Esophagus muscularis mucosa (tissue), 4 donors: Measurements from ENCODE around the gene SLC9A5. TPM values are rescaled to one million over a fixed set of nuclear protein-coding genes. Genes with fewer than 3 reads are reported as not detected.

Experiments
- DNase-seq: peaks from one replicate; pipeline ENCODE4 v3.0.0-alpha.2; 2017; ENCODE audit errors: extremely low spot score
- H3K27ac ChIP-seq, 4 donors: fragments of 200-600 bp; sonication (generic); replicated peaks in 1 of 4; 1 replicate in 3 of 4; 2 replicates in 1 of 4; pipeline ENCODE4 v1.5.1; 2016 to 2019; ENCODE audit warnings: mild to moderate bottlenecking in 1 of 4
- H3K27me3 ChIP-seq, 4 donors: fragments of 200-600 bp; sonication (generic); one replicate each; pipeline versions ENCODE4 v1.5.1 to v1.6.0; 2016 to 2019
- H3K36me3 ChIP-seq, 4 donors: fragments of 200-600 bp; sonication (generic); one replicate each; pipeline ENCODE4 v1.5.1; 2016 to 2019
- H3K4me1 ChIP-seq, 4 donors: fragments of 200-600 bp; sonication (generic); one replicate each; pipeline ENCODE4 v1.5.1; 2016 to 2019
- H3K4me3 ChIP-seq, 4 donors: fragments of 200-600 bp; sonication (generic); 1 replicate in 2 of 4; 2 replicates in 2 of 4; pipeline ENCODE4 v1.5.1; 2016 to 2019; ENCODE audit warnings: mild to moderate bottlenecking in 4 of 4, moderate library complexity in 1 of 4
- H3K9me3 ChIP-seq, 4 donors: fragments of 200-600 bp; sonication (generic); 1 replicate in 3 of 4; 2 replicates in 1 of 4; pipeline ENCODE4 v1.5.1; 2016 to 2019
- CTCF ChIP-seq, 3 experiments: fragments of 200-600 bp in 2 of 3; fragments of 450-650 bp in 1 of 3; sonication (generic) in 2 of 3; IDR thresholded peaks; one replicate each; pipeline ENCODE4 v1.5.1; 2017 to 2019; ENCODE audit warnings: antibody characterized with exemption in 3 of 3, mild to moderate bottlenecking in 2 of 3, moderate library complexity in 1 of 3
- EP300 ChIP-seq: sonication (generic); formaldehyde crosslinking; IDR thresholded peaks from one replicate; pipeline ENCODE4 v1.6.1; 2017; ENCODE audit warnings: antibody characterized with exemption
- POLR2A ChIP-seq: fragments of 450-650 bp; IDR thresholded peaks from one replicate; pipeline ENCODE4 v1.6.1; 2017; ENCODE audit warnings: antibody characterized with exemption, moderate library complexity, mild to moderate bottlenecking, low read depth
- POLR2AphosphoS5 ChIP-seq, 2 donors: sonication (generic); formaldehyde crosslinking; IDR thresholded peaks; one replicate each; pipeline ENCODE4 v1.6.1; 2017; ENCODE audit warnings: antibody characterized with exemption in 2 of 2
- WGBS: methylation state at CpG from one replicate; pipeline ENCODE4 v1.1.5; 2018; 5-methylcytosine and 5-hydroxymethylcytosine counted together
- intact Hi-C: fragments of 100-400 bp; cut with DNase I; formaldehyde crosslinking; loops from one replicate; pipeline ENCODE4 v1.15.1; 2023
- total RNA-seq, 4 donors: library from RNA; depleted of rRNA; stranded (reverse); fragments of >200 nt; gene quantifications; one replicate each; pipeline versions ENCODE4 v1.1.0 to v1.2.1, GENCODE V29; 2016

Gene SLC9A5
- total RNA-seq, 4 donors from 2014 or later: 0.13 to 0.69 (median 0.37) TPM

DNA sequence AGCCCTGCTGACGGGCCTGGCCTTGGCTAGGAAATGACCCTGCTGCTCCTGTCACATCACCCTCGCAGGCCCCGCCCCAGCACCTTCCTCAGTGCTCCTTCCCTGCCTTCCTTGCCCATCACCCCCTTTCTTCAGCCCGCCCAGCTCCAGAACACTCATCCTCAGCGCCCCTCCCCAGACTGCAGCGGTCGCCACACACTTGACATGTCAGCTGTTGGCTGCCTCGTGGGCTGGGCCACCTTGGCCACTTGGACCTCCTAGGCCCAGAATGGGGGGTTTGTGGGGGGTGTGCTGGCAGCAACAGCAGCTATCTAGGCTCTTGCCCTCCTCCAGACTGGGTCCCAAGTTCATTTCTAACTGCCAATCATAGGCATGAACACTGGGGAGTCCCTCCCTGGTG, 39.2 kb upstream of the SLC9A5 start:
- intact Hi-C loops: no loop called here
- no peak overlapping the region for H3K4me3 ChIP-seq
- H3K9me3 ChIP-seq: no peaks in the 10 kb centered on the region
- no peak overlapping the region for H3K27ac ChIP-seq
- H3K4me1 ChIP-seq: peaks cover 0 to 6% (median 3%) of the 10 kb centered on the region in 4 donors
- no peak for TF ChIP-seq CTCF (IDR thresholded peaks at IDR 0.05)
- no peaks in the 10 kb centered on the region for H3K27me3 ChIP-seq
- no peak for DNase-seq
- peaks cover 0 to 33% (median 6%) of the 10 kb centered on the region in 4 donors for H3K36me3 ChIP-seq
- whole genome bisulfite sequencing: 97% methylated on average over 6 of the region's 8 CpGs

DNA sequence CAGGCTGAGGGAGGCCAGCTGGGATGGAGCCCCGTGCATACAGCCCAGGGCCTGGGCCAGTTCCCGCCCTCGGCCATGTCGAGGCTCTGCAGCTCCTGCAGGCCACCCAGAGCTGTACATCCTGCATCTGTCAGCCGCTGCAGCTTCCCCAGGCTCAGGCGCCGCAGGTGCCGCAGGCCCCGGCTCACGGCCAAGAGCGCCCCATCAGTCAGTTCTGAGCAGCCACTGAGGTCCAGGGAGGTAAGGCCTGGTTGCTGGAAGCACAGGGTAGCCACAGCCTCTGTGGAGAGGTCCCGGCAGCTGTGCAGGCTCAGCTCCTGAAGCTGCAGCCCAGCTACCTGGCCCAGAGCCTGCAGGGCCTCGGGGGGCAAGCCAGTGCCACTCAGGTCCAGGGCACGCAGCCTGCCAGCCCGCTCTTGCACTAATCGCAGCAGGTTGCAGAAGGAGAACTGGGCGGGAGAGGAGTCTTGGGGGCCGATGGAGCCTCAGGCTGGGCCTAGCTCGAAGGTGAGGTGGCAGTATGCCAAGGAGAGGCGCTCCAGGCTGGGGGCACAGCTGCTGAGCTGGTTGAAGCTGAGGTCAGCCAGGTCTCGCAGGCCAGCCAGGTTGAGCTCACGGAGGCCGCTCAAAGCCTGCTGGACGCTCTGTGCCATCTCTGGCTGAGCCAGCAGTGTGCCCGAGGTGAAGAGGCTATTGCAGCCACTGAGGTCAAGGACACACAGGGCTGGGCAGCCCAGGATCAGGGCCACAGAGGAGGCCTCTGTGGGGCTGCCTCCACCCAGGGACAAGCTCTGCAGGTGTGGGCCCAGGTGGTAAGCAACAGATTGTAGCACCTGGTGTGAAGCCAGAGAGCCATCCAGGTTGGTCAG, 38.5 kb upstream of the SLC9A5 start:
- Histone ChIP-seq H3K36me3 (peaks cover 0 to 39% (median 6%) of the 10 kb centered on the region in 4 donors), H3K27ac (no peak overlapping the region), H3K4me3 (no peak overlapping the region), H3K4me1 (peaks cover 0 to 6% (median 3%) of the 10 kb centered on the region in 4 donors), H3K9me3 (no peaks in the 10 kb centered on the region), H3K27me3 (no peaks in the 10 kb centered on the region)
- no peak for DNase-seq
- intact Hi-C loops: no loop called here
- 89% methylated on average over 6 of the region's 25 CpGs for WGBS
- TF ChIP-seq EP300: no peak
- TF ChIP-seq POLR2AphosphoS5 (IDR thresholded peaks at IDR 0.05): no peak
- no peak for TF ChIP-seq CTCF (IDR thresholded peaks at IDR 0.05)
- TF ChIP-seq POLR2A: no peak

- no peak for DNase-seq
- Histone ChIP-seq H3K27ac (no peak overlapping the region), H3K4me3 (no peak overlapping the region), H3K27me3 (no peaks in the 10 kb centered on the region), H3K36me3 (peaks cover 0 to 44% (median 6%) of the 10 kb centered on the region in 4 donors), H3K4me1 (peaks cover 10 to 17% (median 13%) of the 10 kb centered on the region in 4 donors), H3K9me3 (no peaks in the 10 kb centered on the region)
- intact Hi-C loops: no loop called here
- WGBS: 85% methylated on average over 7 of the region's 7 CpGs
- no peak for TF ChIP-seq EP300
- no peak for TF ChIP-seq POLR2AphosphoS5 (IDR thresholded peaks at IDR 0.05)
- TF ChIP-seq POLR2A: no peak
- TF ChIP-seq CTCF (IDR thresholded peaks at IDR 0.05): no peak
These were observed 37.1 kb upstream of the SLC9A5 start for GRCh38 chr16:67211674-67212073.

GRCh38 chr16:67212766-67213165, 36.0 kb upstream of the SLC9A5 start:
- no peak overlapping the region for H3K27ac ChIP-seq
- H3K4me1 ChIP-seq: peaks cover 16 to 25% (median 22%) of the 10 kb centered on the region in 4 donors
- TF ChIP-seq POLR2A: no peak
- TF ChIP-seq POLR2AphosphoS5 (IDR thresholded peaks at IDR 0.05): no peak
- no peak for TF ChIP-seq CTCF (IDR thresholded peaks at IDR 0.05)
- TF ChIP-seq EP300: no peak
- H3K4me3 ChIP-seq: no peak overlapping the region
- H3K27me3 ChIP-seq: no peaks in the 10 kb centered on the region
- H3K9me3 ChIP-seq: no peaks in the 10 kb centered on the region
- DNase-seq: no peak
- peaks cover 0 to 40% (median 6%) of the 10 kb centered on the region in 4 donors for H3K36me3 ChIP-seq
- intact Hi-C loops: no loop called here
